Embryonic facial prominence (tissue), 1 donor: ENCODE measurements around the gene UBFD1.
"Not testable (repeated sequence)": the region's sequence is repeated elsewhere in the genome, so short reads cannot be mapped to it uniquely, and the experiment has no call there.

Experiments
- DNase-seq: peaks from one replicate; pipeline ENCODE4 v3.0.0-alpha.2; 2016; ENCODE audit errors: extremely low spot score

UBFD1 gene

GRCh38 chr16:23609929-23610328 is 52.4 kb downstream of the UBFD1 start:
- DNase-seq = no peak

- not testable (repeated sequence) for DNase-seq
Observed at GRCh38 chr16:23610905-23611304, 53.4 kb downstream of the UBFD1 start.

- DNase-seq = no peak
Observed at GRCh38 chr16:23611936-23612335, 54.4 kb downstream of the UBFD1 start.

DNA sequence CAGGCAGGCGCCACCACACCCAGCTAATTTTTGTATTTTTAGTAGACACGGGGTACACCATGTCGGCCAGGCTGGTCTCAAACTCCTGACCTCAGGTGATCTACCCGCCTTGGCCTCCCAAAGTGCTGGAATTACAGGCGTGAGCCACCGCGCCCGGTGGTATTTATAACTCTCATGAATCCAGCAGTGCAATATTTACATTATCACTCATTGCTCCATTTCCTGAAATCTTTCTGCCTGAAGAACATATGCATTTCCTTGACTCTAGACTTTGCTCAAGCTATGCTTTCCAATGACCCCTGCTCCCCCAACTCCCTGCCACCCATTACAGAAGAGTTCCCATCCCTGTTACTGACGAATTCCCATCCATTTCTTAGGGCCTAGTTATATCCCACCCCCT is 58.3 kb downstream of the UBFD1 start:
- no peak for DNase-seq
